Ascending aorta (tissue), 2 donors: ENCODE data around the gene C19orf67. TPM values are rescaled to one million over a fixed set of nuclear protein-coding genes. Genes with fewer than 3 reads are reported as not detected.

Source experiments
- DNase-seq, 2 donors: peaks; one replicate each; pipeline ENCODE4 v3.0.0-alpha.2; 2019; ENCODE audit warnings: low spot score in 2 of 2
- H3K27ac ChIP-seq, 2 donors: fragments of 200-600 bp; sonication (generic); one replicate each; pipeline ENCODE4 v1.5.1; 2016 to 2017; ENCODE audit warnings: mild to moderate bottlenecking in 1 of 2
- H3K27me3 ChIP-seq: fragments of 200-600 bp; sonication (generic); one replicate; pipeline ENCODE4 v1.5.1; 2017
- H3K36me3 ChIP-seq, 2 donors: fragments of 200-600 bp; sonication (generic); one replicate each; pipeline ENCODE4 v1.5.1; 2016
- H3K4me1 ChIP-seq, 2 donors: fragments of 200-600 bp; sonication (generic); one replicate each; pipeline ENCODE4 v1.5.1; 2016 to 2017; ENCODE audit warnings: mild to moderate bottlenecking in 1 of 2
- H3K4me3 ChIP-seq, 2 donors: fragments of 200-600 bp; sonication (generic); one replicate each; pipeline ENCODE4 v1.5.1; 2016 to 2017; ENCODE audit warnings: mild to moderate bottlenecking in 1 of 2
- H3K9me3 ChIP-seq, 2 donors: fragments of 200-600 bp; sonication (generic); one replicate each; pipeline ENCODE4 v1.5.1; 2016
- intact Hi-C: fragments of 100-400 bp; cut with DNase I; formaldehyde crosslinking; loops from one replicate; pipeline ENCODE4 v1.15.1; 2023
- total RNA-seq: library from RNA; depleted of rRNA; stranded (reverse); fragments of >200 nt; gene quantifications from one replicate; pipeline ENCODE4 v1.1.0, GENCODE V29; 2016
- TF ChIP-seq, protein P1 (sequence below), 3 experiments: fragments of 200-600 bp in 2 of 3; fragments of 450-650 bp in 1 of 3; sonication (generic) in 2 of 3; IDR thresholded peaks; one replicate each; pipeline ENCODE4 v1.5.1; 2016 to 2019; ENCODE audit warnings: antibody characterized with exemption in 3 of 3, mild to moderate bottlenecking in 1 of 3, moderate library complexity in 1 of 3

The C19orf67 gene
- total RNA-seq, 1 donor from 2014 or later: not detected

- Histone ChIP-seq H3K4me3 (no peak overlapping the region), H3K9me3 (no peaks in the 10 kb centered on the region), H3K27ac (peak overlapping the region in 1 of 2 donors; percentile 30), H3K27me3 (no peaks in the 10 kb centered on the region), H3K36me3 (peaks cover 91 to 92% of the 10 kb centered on the region in 2 donors), H3K4me1 (peaks cover 0 to 4% of the 10 kb centered on the region in 2 donors)
- no peak for DNase-seq
- TF ChIP-seq, protein P1, sequence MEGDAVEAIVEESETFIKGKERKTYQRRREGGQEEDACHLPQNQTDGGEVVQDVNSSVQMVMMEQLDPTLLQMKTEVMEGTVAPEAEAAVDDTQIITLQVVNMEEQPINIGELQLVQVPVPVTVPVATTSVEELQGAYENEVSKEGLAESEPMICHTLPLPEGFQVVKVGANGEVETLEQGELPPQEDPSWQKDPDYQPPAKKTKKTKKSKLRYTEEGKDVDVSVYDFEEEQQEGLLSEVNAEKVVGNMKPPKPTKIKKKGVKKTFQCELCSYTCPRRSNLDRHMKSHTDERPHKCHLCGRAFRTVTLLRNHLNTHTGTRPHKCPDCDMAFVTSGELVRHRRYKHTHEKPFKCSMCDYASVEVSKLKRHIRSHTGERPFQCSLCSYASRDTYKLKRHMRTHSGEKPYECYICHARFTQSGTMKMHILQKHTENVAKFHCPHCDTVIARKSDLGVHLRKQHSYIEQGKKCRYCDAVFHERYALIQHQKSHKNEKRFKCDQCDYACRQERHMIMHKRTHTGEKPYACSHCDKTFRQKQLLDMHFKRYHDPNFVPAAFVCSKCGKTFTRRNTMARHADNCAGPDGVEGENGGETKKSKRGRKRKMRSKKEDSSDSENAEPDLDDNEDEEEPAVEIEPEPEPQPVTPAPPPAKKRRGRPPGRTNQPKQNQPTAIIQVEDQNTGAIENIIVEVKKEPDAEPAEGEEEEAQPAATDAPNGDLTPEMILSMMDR (IDR thresholded peaks at IDR 0.05): no peak
- intact Hi-C loops: no loop called here
Observed at GRCh38 chr19:14102102-14102696, 16.6 kb upstream of the C19orf67 start.

DNA sequence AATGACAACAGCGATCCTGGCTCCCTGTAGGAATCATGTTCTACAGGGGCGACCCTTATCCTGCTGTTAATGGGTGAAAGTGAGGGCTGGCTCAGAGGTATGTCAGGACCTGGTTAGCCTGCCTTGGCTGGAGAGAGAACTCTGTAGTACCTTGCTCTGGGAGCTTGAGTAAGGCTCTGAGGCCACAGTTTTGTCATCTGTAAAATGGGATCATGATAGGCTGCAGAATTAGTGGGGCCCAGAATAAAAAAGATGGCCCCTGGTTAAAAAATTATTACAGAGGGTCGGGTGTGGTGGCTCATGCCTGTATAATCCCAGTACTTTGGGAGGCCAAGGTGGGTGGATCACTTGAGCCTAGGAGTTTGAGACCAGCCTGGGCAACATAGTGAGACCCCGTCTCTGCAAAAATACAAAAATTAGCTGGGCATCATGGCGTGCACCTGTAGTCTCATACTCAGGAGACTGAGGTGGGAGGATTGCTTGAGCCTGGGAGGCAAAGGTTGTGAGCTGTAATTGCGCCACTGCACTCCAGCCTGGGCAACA is 15.5 kb upstream of the C19orf67 start:
- Histone ChIP-seq H3K27me3 (no peaks in the 10 kb centered on the region), H3K27ac (no peak overlapping the region), H3K9me3 (no peaks in the 10 kb centered on the region), H3K4me3 (no peak overlapping the region), H3K4me1 (no peaks in the 10 kb centered on the region), H3K36me3 (peaks cover 91 to 95% of the 10 kb centered on the region in 2 donors)
- TF ChIP-seq, protein P1 (IDR thresholded peaks at IDR 0.05): no peak
- intact Hi-C loops: no loop called here
- DNase-seq: no peak

DNA sequence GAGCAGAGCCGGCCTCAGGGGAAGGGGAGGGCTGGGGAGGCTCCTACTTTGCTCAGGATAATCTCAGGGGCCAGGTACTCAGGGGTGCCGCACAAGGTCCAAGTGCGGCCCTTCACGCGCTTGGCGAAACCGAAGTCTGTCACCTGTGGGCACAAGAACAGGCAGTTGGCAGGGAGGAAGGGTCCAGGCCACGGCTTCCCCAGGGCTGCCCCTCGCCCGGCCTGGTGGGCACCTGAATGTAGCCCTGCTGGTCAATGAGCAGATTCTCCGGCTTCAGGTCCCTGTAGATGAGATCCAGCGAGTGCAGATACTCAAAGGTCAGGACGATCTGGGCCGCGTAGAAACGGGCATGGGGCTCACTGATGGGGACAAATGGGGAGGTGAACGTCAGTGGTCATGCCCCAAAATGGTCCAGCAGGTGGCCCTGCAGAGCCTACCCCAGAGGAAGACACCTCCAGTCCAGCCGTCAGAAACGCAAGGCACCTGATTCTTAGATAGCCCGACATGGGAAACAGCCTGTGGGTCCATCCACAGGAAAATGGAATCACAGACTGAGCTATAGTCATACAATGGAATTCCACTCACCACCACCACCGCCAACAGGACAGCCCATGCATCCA is 12.1 kb upstream of the C19orf67 start:
- H3K4me1 ChIP-seq: no peaks in the 10 kb centered on the region
- H3K9me3 ChIP-seq: peaks cover 5 to 7% of the 10 kb centered on the region in 2 donors
- H3K4me3 ChIP-seq: no peak overlapping the region
- H3K27ac ChIP-seq: no peak overlapping the region
- peaks cover 62 to 65% of the 10 kb centered on the region in 2 donors for H3K36me3 ChIP-seq
- TF ChIP-seq, protein P1 (IDR thresholded peaks at IDR 0.05): peak in 1 of 3 experiments; percentile 9
- H3K27me3 ChIP-seq: no peaks in the 10 kb centered on the region
- DNase-seq: no peak
- intact Hi-C loops: no loop called here

DNA sequence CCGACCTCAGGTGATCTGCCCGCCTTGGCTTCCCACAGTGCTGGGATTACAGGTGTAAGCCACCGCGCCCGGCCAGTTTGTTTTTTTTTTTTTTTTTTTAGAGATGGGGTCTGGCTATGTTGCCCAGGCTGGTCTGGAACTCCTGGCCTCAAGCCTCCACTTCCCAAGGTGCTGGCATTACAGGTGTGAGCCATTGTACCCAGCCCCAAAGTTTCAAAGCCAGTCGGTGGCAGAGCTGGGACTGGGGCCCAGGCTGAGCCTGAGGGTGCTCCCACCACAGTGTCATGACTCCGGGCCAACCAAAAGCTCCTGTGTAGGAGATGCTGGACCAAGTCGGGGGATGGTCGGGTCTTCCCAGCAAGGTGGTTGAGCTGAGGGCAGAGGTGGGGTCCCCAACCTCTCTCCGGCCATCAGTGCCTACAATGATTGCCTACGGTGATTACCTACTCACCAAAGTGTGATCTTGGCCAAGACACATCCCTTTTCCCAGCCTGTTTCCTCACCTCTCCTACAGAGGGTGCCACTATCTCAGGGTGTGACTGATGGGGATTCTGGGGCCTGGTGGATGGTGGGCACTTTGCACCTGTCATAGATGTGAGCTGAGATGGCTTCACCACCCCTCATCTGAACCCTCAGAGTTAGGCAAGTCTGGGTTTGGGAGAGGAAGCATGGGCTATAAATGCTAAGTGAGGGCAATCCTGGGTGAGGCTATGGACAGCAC is 10.8 kb upstream of the C19orf67 start:
- Histone ChIP-seq H3K4me1 (peaks cover 0 to 3% of the 10 kb centered on the region in 2 donors), H3K36me3 (peaks cover 50 to 53% of the 10 kb centered on the region in 2 donors), H3K27me3 (no peaks in the 10 kb centered on the region), H3K4me3 (no peak overlapping the region), H3K27ac (no peak overlapping the region), H3K9me3 (peaks cover 5 to 7% of the 10 kb centered on the region in 2 donors)
- intact Hi-C loops: no loop called here
- DNase-seq: no peak
- TF ChIP-seq, protein P1 (IDR thresholded peaks at IDR 0.05): no peak

- peaks cover 35 to 37% of the 10 kb centered on the region in 2 donors for H3K36me3 ChIP-seq
- intact Hi-C loops: no loop called here
- DNase-seq: no peak
- peaks cover 5 to 7% of the 10 kb centered on the region in 2 donors for H3K9me3 ChIP-seq
- no peak overlapping the region for H3K4me3 ChIP-seq
- no peaks in the 10 kb centered on the region for H3K27me3 ChIP-seq
- TF ChIP-seq, protein P1 (IDR thresholded peaks at IDR 0.05): no peak
- no peak overlapping the region for H3K27ac ChIP-seq
- H3K4me1 ChIP-seq: peaks cover 0 to 3% of the 10 kb centered on the region in 2 donors
Observed at GRCh38 chr19:14094854-14095253, 9.3 kb upstream of the C19orf67 start.
